HG02938 (cell line): Measurements from ENCODE around the gene MTARC2.
A peak's percentile ranks its signal among the peaks of the same experiment; 100 is the strongest.
"Not testable (repeated sequence)": the region's sequence is repeated elsewhere in the genome, so short reads cannot be mapped to it uniquely, and the experiment has no call there.

Source experiments
- ATAC-seq: cut with Tn5 transposase; IDR thresholded peaks from one replicate; pipeline ENCODE4 v1.9.1; 2021; ENCODE audit warnings: mild to moderate bottlenecking, moderate library complexity; ENCODE audit not compliant: unreplicated experiment

The MTARC2 gene

DNA sequence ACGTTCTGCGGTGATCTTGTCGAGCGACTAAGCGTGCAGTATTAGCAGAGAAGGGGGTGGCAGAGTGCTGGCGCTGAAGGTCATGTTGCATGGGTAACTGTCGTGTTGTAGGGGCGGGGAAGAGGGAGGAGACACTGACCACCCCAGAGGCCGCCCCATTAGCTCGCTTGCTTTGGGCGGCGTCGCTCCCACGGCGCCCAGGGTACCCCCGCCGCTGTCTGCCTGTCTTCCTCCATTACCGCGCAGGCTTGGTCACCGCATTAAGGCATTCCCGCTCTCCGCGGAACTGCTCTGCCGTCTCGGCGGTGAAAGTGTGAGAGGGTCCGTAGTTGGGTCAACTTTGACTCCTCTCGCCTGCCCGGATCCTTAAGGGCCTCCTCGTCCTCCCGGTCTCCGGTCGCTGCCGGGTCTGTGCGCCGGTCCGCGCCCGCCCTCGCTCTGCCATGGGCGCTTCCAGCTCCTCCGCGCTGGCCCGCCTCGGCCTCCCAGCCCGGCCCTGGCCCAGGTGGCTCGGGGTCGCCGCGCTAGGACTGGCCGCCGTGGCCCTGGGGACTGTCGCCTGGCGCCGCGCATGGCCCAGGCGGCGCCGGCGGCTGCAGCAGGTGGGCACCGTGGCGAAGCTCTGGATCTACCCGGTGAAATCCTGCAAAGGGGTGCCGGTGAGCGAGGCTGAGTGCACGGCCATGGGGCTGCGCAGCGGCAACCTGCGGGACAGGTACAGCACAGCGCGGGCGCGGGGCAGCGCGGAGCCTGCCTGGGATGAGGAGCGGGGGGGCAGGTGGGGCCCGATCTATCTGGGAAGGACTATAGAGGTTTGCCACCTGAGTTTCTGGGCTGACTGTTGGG lies at the start of gene MTARC2:
Gene MTARC2, plus strand, starts transcription at position 234 of the 846 bp plus-strand sequence. Its CDS starts 210 bp downstream, at position 444.
- peak; percentile 91 for ATAC-seq

- ATAC-seq, result no peak
These were observed 49.5 kb upstream of the MTARC2 start for GRCh38 chr1:220698607-220699016.

DNA sequence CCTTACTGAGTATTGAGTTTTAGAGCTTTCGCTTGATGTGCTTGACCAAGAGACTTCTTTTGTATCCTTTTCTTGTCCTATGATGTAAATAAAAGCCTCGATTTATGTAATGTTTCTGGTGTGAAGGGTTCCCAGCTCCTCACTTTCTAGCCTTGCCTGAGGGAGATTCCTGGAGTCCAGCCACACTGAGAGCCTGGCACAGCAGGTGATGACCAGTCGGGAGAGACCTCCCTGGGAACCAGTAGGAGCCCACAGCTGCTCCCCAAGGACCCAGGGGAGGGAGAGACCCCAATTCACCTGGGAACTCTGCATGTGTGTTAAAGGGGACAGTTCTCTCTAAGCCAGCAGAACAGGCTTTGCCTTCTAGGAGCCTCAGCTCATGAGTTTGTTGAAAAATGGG lies 49.1 kb upstream of the MTARC2 start:
- no peak for ATAC-seq

GRCh38 chr1:220700556-220701179 lies 47.5 kb upstream of the MTARC2 start:
- ATAC-seq, result no peak

GRCh38 chr1:220701974-220702373 lies 46.1 kb upstream of the MTARC2 start:
- no peak for ATAC-seq

DNA sequence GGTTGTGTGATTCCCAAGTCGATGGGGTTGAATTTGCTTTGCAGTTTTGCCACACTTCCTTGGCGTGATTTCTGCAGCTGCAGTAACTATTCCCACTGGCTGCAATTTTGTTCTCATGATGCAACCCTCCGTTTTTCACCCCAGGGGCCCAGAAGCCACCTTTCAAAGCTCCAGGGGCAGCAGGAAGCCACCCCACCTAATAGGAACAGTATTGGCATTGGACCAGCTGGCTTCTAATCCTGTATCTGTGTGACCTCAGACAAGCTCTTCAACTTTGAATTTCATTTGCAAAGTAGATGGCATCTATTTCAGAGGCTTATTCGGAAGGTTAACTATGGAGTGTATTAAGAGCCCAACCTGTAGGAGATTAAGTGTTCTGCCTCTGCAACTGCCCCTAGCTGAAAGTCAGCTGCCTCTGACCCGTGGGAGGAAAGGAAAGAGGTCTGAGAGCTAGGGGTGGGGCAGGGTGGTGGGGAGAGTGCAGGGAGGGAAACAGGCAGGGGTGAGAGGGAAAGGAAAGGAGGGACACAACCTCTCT lies 45.3 kb upstream of the MTARC2 start:
- no peak for ATAC-seq

DNA sequence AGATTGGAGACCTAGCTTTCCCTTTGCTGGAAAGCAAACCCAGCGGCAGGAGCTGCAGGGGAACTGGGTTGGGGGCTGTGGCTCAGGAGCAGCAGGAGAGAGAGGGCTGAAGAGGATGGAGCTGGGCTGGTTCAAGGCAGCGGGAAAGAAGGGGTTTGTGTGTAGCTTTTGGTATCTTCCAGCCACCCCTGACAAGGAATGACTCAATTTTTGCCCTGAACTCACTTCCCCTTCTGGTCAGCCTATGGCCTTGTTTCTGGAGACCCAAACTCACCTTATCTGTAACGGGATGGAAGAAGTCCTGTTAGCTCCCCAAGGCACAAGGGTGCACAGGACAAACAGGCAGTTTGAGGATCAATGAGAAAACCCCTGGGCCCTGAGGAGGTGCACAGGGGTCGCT lies 44.8 kb upstream of the MTARC2 start:
- no peak for ATAC-seq

GRCh38 chr1:220705782-220706181 lies 42.3 kb upstream of the MTARC2 start:
- no peak for ATAC-seq

DNA sequence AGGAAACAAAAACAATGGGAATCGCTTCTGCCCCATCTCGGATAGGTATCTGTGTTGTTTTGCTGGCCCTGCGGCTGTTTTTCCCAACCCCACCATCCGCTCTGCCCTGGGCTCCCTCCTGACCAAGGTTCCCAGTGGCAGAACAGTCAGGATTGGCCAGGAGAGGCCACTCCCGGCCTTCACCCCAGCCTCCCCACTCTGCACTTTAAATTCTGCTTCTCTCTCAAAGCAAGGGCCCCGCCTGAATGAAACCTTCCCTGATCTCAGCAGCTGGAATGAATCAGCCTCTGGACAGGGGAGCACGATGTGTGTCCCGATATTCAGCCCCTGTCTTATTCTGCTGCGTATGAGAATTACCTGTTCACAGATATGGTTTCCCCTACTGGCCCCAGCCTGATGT lies 41.6 kb upstream of the MTARC2 start:
- no peak for ATAC-seq

DNA sequence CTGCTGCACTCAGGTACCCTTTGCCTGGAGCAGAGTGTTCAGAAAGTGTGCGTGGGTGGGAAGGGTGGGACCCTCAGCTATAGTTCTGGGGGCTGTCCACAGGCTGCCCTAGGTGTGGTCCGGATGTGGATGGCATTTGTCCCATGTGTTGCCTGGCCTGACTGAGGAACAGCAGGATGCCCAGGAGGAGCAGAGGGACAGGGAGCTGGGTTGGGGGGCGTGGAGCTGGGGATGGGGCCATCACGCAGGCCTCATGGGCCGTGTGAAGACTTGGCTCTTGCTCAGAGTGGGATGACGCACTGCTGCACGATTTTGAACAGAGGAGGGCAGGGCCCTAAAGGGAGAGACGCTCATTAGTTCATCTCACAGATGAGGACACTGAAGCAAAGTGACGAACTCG lies 41.0 kb upstream of the MTARC2 start:
- no peak for ATAC-seq

- no peak for ATAC-seq
These were observed 39.9 kb upstream of the MTARC2 start for GRCh38 chr1:220708244-220708643.

- no peak for ATAC-seq
These were observed 39.0 kb upstream of the MTARC2 start for GRCh38 chr1:220708936-220709801.

DNA sequence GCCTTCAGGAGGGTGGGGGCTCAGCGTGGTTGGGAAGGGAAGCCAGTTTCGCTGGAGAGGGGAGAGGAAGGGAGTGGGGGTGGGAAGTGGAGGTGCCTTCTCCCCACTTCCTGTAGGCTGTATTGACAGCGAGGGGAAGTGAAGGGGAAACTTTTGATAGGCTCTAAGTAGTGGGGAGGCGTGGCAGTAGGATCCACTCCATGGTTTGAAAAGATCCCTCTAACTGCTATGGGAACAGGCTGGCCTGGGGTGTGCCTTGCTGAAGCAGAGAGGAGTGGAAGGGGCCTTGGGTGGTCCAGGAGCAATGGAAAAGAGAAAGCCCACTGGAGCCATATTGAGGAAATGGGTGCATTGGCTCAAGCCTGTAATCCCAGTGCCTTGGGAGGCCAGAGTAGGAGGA lies 37.8 kb upstream of the MTARC2 start:
- no peak for ATAC-seq

DNA sequence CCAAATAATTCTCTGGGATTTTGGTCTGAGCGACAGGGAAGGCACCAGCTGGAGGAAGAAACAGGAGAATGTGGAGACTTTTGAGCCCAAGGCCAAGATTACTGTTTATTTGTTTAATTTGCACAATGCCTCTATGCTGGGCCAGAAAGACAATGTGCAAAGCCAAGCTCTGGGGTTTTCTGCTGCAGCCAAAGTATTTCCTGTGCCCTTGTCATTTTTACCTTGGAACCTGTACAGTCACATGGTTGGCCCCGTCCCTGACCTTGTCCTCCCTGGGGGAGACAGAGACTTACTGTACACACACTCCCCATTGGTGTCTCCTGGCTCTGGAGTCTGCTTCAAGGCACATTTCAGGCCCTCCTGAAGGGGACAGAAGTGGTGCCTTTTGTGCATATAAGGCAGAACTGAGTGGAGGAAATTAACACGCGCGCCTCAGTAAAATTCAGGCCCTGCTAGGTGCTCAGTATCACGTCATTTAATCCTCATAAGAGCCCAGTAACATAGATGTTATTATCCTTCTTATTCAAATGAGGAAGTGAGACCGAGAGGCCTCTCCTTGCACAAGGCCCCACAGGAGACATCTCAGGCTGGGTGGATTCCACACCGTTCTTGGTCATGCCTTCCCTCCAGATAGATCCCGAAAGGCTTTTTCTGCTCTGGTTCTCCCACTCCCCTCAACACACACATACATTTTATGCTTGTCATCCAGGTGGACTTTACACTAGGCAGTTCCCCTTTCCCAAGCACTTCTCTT lies 36.9 kb upstream of the MTARC2 start:
- peak; percentile 94 for ATAC-seq

- ATAC-seq, result not testable (repeated sequence)
These were observed 32.1 kb upstream of the MTARC2 start for GRCh38 chr1:220715986-220716385.

DNA sequence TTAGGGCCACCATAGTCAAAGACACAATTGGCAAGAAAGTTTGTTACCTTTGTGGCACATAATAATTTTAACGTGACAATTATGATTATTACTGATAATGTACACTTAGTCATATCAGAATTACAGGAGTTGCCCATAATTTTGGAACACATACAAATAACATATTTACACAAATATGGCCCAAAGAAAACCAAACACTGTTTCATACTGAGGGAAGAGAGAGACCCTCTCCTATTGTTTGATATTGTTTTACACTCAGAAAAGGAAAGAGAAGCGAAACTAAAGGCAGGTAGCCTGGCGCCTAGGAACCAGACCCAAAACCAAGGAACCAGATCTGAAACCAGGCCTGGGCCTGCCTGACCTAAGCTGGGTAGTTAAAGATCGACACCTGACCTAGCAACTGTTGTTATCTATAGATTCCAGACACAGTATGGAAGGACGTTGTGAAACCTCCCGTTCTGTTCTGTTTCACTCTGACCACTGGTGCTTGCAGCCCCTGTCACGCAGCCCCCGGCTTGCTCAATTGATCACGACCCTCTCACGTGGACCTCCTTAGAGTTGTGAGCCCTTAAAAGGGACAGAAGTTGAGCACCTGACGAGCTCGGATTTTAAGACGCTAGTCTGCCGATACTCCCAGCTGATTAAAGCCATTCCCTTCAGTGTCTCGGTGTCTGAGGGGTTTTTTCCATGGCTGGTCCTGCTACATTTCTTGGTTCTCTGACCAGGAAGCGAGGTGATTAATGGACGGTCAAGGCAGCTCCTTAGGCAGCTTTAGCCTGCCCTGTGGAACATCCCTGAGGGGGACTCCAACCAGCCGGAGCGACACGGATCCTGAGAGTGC lies 30.1 kb upstream of the MTARC2 start:
- no peak for ATAC-seq

GRCh38 chr1:220721266-220721665 lies 26.9 kb upstream of the MTARC2 start:
- not testable (repeated sequence) for ATAC-seq

DNA sequence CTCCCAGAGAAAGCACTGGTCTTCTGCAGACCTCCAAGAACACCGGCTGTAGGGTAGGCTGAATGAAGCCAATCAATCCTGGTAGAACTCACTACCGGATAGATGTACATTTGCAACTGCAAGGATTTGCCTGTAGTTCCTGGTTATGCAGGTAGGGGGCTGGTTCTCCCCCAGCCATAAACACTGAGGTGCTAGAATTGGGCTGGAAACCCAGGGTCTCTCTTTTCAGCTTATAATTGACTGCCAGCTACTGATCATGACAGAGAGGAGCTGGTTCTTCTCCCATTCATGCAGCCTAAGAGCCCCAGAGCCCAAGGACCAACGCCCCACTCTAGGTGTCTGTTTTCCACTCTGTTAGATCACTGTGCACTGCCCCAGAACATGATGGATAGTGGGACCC lies 21.5 kb upstream of the MTARC2 start:
- ATAC-seq, result no peak

- ATAC-seq, result no peak
These were observed 20.6 kb upstream of the MTARC2 start for GRCh38 chr1:220727519-220727918.

GRCh38 chr1:220730486-220730885 lies 17.6 kb upstream of the MTARC2 start:
- no peak for ATAC-seq
